ENCODE results near the gene CACNA1C. TPM values are rescaled to one million over a fixed set of nuclear protein-coding genes. Genes with fewer than 3 reads are reported as not detected.

Gene CACNA1C
- total RNA-seq, 1 donor from 2014 or later: 11.7 TPM

GRCh38 chr12:2389079-2389790 lies 336.4 kb downstream of the CACNA1C start:
- Mint-ChIP-seq H3K9me3 (ENCODE audit: low read depth) (no peaks in the 10 kb centered on the region), H3K4me1 (ENCODE audit: low read depth) (no peaks in the 10 kb centered on the region), H3K36me3 (ENCODE audit: insufficient read depth) (no peaks in the 10 kb centered on the region), H3K27ac (no peak overlapping the region), H3K27me3 (peaks cover 23% of the 10 kb centered on the region), H3K4me3 (ENCODE audit: low read depth) (no peak overlapping the region)
- no peak for DNase-seq (ENCODE audit: low spot score, unreplicated experiment)
- TF ChIP-seq, protein P1, sequence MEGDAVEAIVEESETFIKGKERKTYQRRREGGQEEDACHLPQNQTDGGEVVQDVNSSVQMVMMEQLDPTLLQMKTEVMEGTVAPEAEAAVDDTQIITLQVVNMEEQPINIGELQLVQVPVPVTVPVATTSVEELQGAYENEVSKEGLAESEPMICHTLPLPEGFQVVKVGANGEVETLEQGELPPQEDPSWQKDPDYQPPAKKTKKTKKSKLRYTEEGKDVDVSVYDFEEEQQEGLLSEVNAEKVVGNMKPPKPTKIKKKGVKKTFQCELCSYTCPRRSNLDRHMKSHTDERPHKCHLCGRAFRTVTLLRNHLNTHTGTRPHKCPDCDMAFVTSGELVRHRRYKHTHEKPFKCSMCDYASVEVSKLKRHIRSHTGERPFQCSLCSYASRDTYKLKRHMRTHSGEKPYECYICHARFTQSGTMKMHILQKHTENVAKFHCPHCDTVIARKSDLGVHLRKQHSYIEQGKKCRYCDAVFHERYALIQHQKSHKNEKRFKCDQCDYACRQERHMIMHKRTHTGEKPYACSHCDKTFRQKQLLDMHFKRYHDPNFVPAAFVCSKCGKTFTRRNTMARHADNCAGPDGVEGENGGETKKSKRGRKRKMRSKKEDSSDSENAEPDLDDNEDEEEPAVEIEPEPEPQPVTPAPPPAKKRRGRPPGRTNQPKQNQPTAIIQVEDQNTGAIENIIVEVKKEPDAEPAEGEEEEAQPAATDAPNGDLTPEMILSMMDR (IDR thresholded peaks at IDR 0.05; ENCODE audit: unreplicated experiment): no peak

DNA sequence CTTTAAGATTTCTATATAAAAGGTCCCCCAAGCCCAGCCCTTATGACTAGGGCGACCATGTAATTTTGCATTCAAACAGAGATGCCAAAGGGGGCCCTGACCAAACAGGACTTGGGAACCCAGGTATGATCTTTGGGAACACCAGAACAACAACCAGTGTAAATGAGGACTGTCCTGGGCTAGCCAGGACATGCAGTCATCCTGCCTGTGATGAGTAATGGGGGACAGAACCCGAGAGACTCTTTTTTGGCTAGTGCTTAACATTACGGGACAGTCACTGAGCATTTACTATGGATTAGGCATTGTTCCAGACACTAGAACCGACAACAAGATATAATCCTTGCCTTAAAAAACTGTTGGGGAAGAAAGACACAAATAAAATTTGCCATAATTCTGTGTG lies 337.3 kb downstream of the CACNA1C start:
- Mint-ChIP-seq H3K9me3 (ENCODE audit: low read depth) (no peaks in the 10 kb centered on the region), H3K36me3 (ENCODE audit: insufficient read depth) (no peaks in the 10 kb centered on the region), H3K4me1 (ENCODE audit: low read depth) (no peaks in the 10 kb centered on the region), H3K27ac (no peak overlapping the region), H3K4me3 (ENCODE audit: low read depth) (no peak overlapping the region), H3K27me3 (peaks cover 17% of the 10 kb centered on the region)
- TF ChIP-seq, protein P1 (IDR thresholded peaks at IDR 0.05; ENCODE audit: unreplicated experiment): no peak
- no peak for DNase-seq (ENCODE audit: low spot score, unreplicated experiment)

- H3K36me3 Mint-ChIP-seq (ENCODE audit: insufficient read depth): no peaks in the 10 kb centered on the region
- H3K27me3 Mint-ChIP-seq: peaks cover 15% of the 10 kb centered on the region
- no peak for DNase-seq (ENCODE audit: low spot score, unreplicated experiment)
- H3K9me3 Mint-ChIP-seq (ENCODE audit: low read depth): no peaks in the 10 kb centered on the region
- H3K27ac Mint-ChIP-seq: no peak overlapping the region
- no peaks in the 10 kb centered on the region for H3K4me1 Mint-ChIP-seq (ENCODE audit: low read depth)
- no peak overlapping the region for H3K4me3 Mint-ChIP-seq (ENCODE audit: low read depth)
- TF ChIP-seq, protein P1 (IDR thresholded peaks at IDR 0.05; ENCODE audit: unreplicated experiment): no peak
Measured at GRCh38 chr12:2390850-2391390, 338.1 kb downstream of the CACNA1C start.

GRCh38 chr12:2391740-2392331 lies 339.0 kb downstream of the CACNA1C start:
- DNase-seq (ENCODE audit: low spot score, unreplicated experiment): no peak
- Mint-ChIP-seq H3K27ac (no peak overlapping the region), H3K36me3 (ENCODE audit: insufficient read depth) (no peaks in the 10 kb centered on the region), H3K4me3 (ENCODE audit: low read depth) (no peak overlapping the region), H3K4me1 (ENCODE audit: low read depth) (no peaks in the 10 kb centered on the region), H3K9me3 (ENCODE audit: low read depth) (no peaks in the 10 kb centered on the region), H3K27me3 (peaks cover 16% of the 10 kb centered on the region)
- TF ChIP-seq, protein P1 (IDR thresholded peaks at IDR 0.05; ENCODE audit: unreplicated experiment): no peak

GRCh38 chr12:2393016-2393415 lies 340.2 kb downstream of the CACNA1C start:
- no peaks in the 10 kb centered on the region for H3K4me1 Mint-ChIP-seq (ENCODE audit: low read depth)
- H3K4me3 Mint-ChIP-seq (ENCODE audit: low read depth): no peak overlapping the region

More at GRCh38 chr12:2393016-2393415, 340.2 kb downstream of the CACNA1C start:
- H3K36me3 Mint-ChIP-seq (ENCODE audit: insufficient read depth): no peaks in the 10 kb centered on the region
- DNase-seq (ENCODE audit: low spot score, unreplicated experiment): no peak
- TF ChIP-seq, protein P1 (IDR thresholded peaks at IDR 0.05; ENCODE audit: unreplicated experiment): no peak
- H3K27ac Mint-ChIP-seq: no peak overlapping the region
- peaks cover 16% of the 10 kb centered on the region for H3K27me3 Mint-ChIP-seq
- H3K9me3 Mint-ChIP-seq (ENCODE audit: low read depth): no peaks in the 10 kb centered on the region

Measured in progenitor cell of endocrine pancreas (in vitro differentiated cells).